ENCODE measurements around the gene CFAP119. TPM values are rescaled to one million over a fixed set of nuclear protein-coding genes. Genes with fewer than 3 reads are reported as not detected.

The CFAP119 gene
- total RNA-seq, 1 donor from 2014 or later = 8.8 TPM

GRCh38 chr16:30731411-30731810, 30.5 kb downstream of the CFAP119 start:
- no peak overlapping the region for H3K4me3 Mint-ChIP-seq
- TF ChIP-seq CTCF (IDR thresholded peaks at IDR 0.05) = no peak
- peaks cover 82% of the 10 kb centered on the region for H3K36me3 Mint-ChIP-seq (ENCODE audit: low read depth)
- no peak overlapping the region for H3K27ac Mint-ChIP-seq
- H3K9me3 Mint-ChIP-seq = no peaks in the 10 kb centered on the region
- POLR2A ChIA-PET = interaction anchor here (1.1 kb wide), 1 partner anchor 10 kb away, joined by 4 read pairs; no protein-coding TSS in a partner anchor
- CTCF ChIA-PET = no interaction called here
- no peak for DNase-seq
- no peaks in the 10 kb centered on the region for H3K4me1 Mint-ChIP-seq
- intact Hi-C loops (cut with micrococcal nuclease) = no loop called here
- ATAC-seq (ENCODE audit: low read depth) = no peak
- H3K27me3 Mint-ChIP-seq = no peaks in the 10 kb centered on the region

DNA sequence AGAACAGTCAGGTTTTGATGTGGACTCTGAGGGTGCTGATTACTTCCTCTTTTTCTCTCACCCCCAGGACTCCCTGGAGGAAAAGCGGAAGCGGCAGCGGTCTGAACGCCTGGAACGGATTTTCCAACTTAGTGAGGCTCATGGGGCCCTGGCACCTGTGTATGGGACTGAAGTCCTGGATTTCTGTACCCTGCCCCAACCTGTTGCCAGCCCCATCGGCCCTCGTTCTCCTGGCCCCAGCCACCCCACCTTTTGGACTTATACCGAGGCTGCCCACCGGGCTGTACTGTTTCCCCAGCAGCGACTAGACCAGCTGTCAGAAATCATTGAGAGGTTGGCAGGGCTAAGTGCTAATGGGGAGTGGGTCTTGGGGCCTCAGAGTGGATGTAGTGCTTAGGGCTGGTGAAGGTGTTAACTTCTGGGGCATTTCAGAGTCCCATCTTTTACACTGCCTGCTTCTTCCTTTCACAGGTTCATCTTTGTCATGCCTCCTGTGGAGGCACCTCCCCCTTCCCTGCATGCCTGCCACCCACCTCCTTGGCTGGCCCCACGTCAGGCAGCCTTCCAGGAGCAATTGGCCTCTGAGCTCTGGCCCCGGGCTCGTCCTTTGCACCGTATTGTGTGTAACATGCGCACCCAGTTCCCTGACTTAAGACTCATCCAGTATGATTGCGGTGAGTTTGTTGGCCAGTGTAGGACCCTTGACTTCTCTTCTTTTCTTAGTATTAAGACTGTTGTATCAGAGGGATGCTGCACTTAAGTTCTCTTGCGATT, 32.8 kb downstream of the CFAP119 start:
- no peak for TF ChIP-seq CTCF (IDR thresholded peaks at IDR 0.05)
- ChIA-PET CTCF (no interaction called here), POLR2A (interaction anchor here (0.8 kb wide), 1 partner anchor 51 kb away, joined by 3 read pairs; no protein-coding TSS in a partner anchor)
- intact Hi-C loops (cut with micrococcal nuclease) = no loop called here
- H3K27ac Mint-ChIP-seq = no peak overlapping the region
- H3K4me1 Mint-ChIP-seq = peaks cover 18% of the 10 kb centered on the region
- H3K27me3 Mint-ChIP-seq = no peaks in the 10 kb centered on the region
- DNase-seq (no peak), ATAC-seq (ENCODE audit: low read depth) (no peak)
- peaks cover 84% of the 10 kb centered on the region for H3K36me3 Mint-ChIP-seq (ENCODE audit: low read depth)
- no peak overlapping the region for H3K4me3 Mint-ChIP-seq
- no peaks in the 10 kb centered on the region for H3K9me3 Mint-ChIP-seq

GRCh38 chr16:30728321-30728720, 33.5 kb downstream of the CFAP119 start:
- H3K4me3 Mint-ChIP-seq = no peak overlapping the region
- ChIA-PET CTCF (no interaction called here), POLR2A (interaction anchor here (0.8 kb wide), 1 partner anchor 50 kb away, joined by 3 read pairs; no protein-coding TSS in a partner anchor)
- intact Hi-C loops (cut with micrococcal nuclease) = no loop called here
- no peak overlapping the region for H3K27ac Mint-ChIP-seq
- DNase-seq = no peak
- no peaks in the 10 kb centered on the region for H3K27me3 Mint-ChIP-seq
- peaks cover 18% of the 10 kb centered on the region for H3K4me1 Mint-ChIP-seq
- no peaks in the 10 kb centered on the region for H3K9me3 Mint-ChIP-seq
- peaks cover 84% of the 10 kb centered on the region for H3K36me3 Mint-ChIP-seq (ENCODE audit: low read depth)
- no peak for ATAC-seq (ENCODE audit: low read depth)
- no peak for TF ChIP-seq CTCF (IDR thresholded peaks at IDR 0.05)

DNA sequence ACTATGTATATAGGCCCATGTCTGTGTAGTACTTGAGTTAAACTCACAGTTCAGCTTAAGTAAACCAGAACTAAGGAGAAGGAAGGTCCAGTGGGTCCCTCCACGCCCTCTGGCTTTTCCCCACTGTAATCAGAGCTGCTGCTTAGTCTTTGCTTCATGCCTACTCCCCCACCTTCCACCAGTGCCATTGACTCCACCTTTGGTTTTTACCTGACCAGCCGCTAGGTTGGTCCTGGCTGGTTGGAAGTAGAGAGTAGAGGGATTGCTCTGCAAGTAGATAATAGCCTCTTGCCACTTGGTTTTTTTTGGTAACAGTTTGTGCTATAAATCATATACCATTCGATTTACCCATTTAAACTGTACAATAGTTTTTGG, 36.5 kb downstream of the CFAP119 start:
- H3K36me3 Mint-ChIP-seq (ENCODE audit: low read depth) = peaks cover 89% of the 10 kb centered on the region
- POLR2A ChIA-PET = interaction anchor here (0.7 to 2.2 kb wide), 2 partner anchors 22 to 75 kb away, joined by 9 to 11 read pairs; partner anchors contain the start of gene PHKG2

More for the DNA sequence above, 36.5 kb downstream of the CFAP119 start:
- Mint-ChIP-seq H3K4me1 (peaks cover 18% of the 10 kb centered on the region), H3K27me3 (no peaks in the 10 kb centered on the region), H3K27ac (no peak overlapping the region), H3K9me3 (no peaks in the 10 kb centered on the region), H3K4me3 (no peak overlapping the region)
- DNase-seq = no peak
- TF ChIP-seq CTCF (IDR thresholded peaks at IDR 0.05) = no peak
- ATAC-seq (ENCODE audit: low read depth) = no peak
- CTCF ChIA-PET = no interaction called here
- intact Hi-C loops (cut with micrococcal nuclease) = no loop called here

Data from activated B cell treated with CpG ODN at 0.5 μM for 24 hours (primary cell).